ENCODE results near the gene CUX1. TPM values are rescaled to one million over a fixed set of nuclear protein-coding genes. Genes with fewer than 3 reads are reported as not detected.

The CUX1 gene
- total and polyA plus RNA-seq, 2 donors (not counting 1 experiment from before 2014, with no cell fraction given), result 22.7 to 38.1 TPM

DNA sequence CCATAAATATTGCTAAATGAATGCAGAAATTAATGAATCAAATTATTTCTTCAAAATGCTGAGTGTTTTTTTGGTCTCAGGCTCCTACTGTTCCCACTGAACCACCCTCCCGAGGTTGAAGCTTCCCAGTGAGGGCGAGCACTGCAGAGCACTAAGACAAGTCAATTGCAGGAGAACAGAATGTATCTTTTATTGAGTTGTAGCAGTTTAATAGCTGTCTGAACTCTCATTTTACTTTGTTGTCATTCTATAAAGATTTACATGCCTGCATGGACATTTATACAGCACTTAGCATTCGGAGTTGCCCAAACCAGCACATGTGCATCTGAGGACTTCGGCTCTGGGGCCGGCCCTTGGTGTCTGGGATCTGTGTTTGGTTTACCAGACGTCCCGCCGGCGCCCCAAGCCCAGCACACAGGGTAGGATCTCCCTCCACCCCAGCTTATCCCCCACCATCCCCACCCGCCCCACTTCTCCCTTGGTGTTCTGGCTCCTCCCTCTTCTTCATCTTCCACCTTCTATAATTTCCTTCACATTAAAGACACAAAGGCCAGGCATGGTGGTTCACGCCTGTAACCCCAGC is 258.2 kb downstream of the CUX1 start:
- no peaks in the 10 kb centered on the region for H4K20me1 ChIP-seq (ENCODE audit: control insufficient read depth, extremely low read depth, insufficient read depth, low read length)
- H3K4me1 ChIP-seq (ENCODE audit: control insufficient read depth, extremely low read depth, insufficient read depth, low read length), result no peaks in the 10 kb centered on the region
- no peak overlapping the region for H3K4me2 ChIP-seq (ENCODE audit: extremely low read depth, insufficient read depth, low read length)
- no peak overlapping the region for H3K4me3 ChIP-seq (replicated peaks in 1 of 4; ENCODE audit: control extremely low read depth in 1 of 4, insufficient read depth in 1 of 4, low read depth in 3 of 4, low read length in 4 of 4)
- no peaks in the 10 kb centered on the region for H3K27me3 ChIP-seq (ENCODE audit: control insufficient read depth, insufficient read depth, low read length)
- H3K27ac ChIP-seq (ENCODE audit: insufficient read depth, low read length), result no peak overlapping the region
- no peak for DNase-seq (ENCODE audit: low read depth in 2 of 2)
- H3K9ac ChIP-seq (ENCODE audit: insufficient read depth, low read length), result no peak overlapping the region
- TF ChIP-seq CTCF (conservative IDR thresholded peaks at IDR 0.05 in 1 of 2, IDR thresholded peaks at IDR 0.05 in 1 of 2; ENCODE audit: low read depth in 1 of 2, low read length in 2 of 2) (no peak), EZH2 (IDR thresholded peaks at IDR 0.05; ENCODE audit: low read length, missing control alignments) (no peak)
- H3K9me3 ChIP-seq (ENCODE audit: control insufficient read depth, insufficient read depth, low read depth, low read length), result no peaks in the 10 kb centered on the region
- no peaks in the 10 kb centered on the region for H3K79me2 ChIP-seq (ENCODE audit: control insufficient read depth, insufficient read depth, low read length)
- H2AFZ ChIP-seq (ENCODE audit: low read length), result no peak overlapping the region
- H3K36me3 ChIP-seq (ENCODE audit: control insufficient read depth, insufficient read depth, low read length), result peaks cover 2% of the 10 kb centered on the region

GRCh38 chr7:102077081-102077480 is 259.7 kb downstream of the CUX1 start:
- H3K79me2 ChIP-seq (ENCODE audit: control insufficient read depth, insufficient read depth, low read length), result no peaks in the 10 kb centered on the region
- no peak for DNase-seq (ENCODE audit: low read depth in 2 of 2)
- H3K27ac ChIP-seq (ENCODE audit: insufficient read depth, low read length), result no peak overlapping the region
- no peak overlapping the region for H3K4me3 ChIP-seq (replicated peaks in 1 of 4; ENCODE audit: control extremely low read depth in 1 of 4, insufficient read depth in 1 of 4, low read depth in 3 of 4, low read length in 4 of 4)
- TF ChIP-seq EZH2 (IDR thresholded peaks at IDR 0.05; ENCODE audit: low read length, missing control alignments) (no peak), CTCF (conservative IDR thresholded peaks at IDR 0.05 in 1 of 2, IDR thresholded peaks at IDR 0.05 in 1 of 2; ENCODE audit: low read depth in 1 of 2, low read length in 2 of 2) (no peak)
- H3K4me1 ChIP-seq (ENCODE audit: control insufficient read depth, extremely low read depth, insufficient read depth, low read length), result no peaks in the 10 kb centered on the region
- H3K9ac ChIP-seq (ENCODE audit: insufficient read depth, low read length), result no peak overlapping the region
- no peak overlapping the region for H3K4me2 ChIP-seq (ENCODE audit: extremely low read depth, insufficient read depth, low read length)
- H3K27me3 ChIP-seq (ENCODE audit: control insufficient read depth, insufficient read depth, low read length), result no peaks in the 10 kb centered on the region
- H4K20me1 ChIP-seq (ENCODE audit: control insufficient read depth, extremely low read depth, insufficient read depth, low read length), result no peaks in the 10 kb centered on the region
- H3K9me3 ChIP-seq (ENCODE audit: control insufficient read depth, insufficient read depth, low read depth, low read length), result no peaks in the 10 kb centered on the region
- no peak overlapping the region for H2AFZ ChIP-seq (ENCODE audit: low read length)
- H3K36me3 ChIP-seq (ENCODE audit: control insufficient read depth, insufficient read depth, low read length), result no peaks in the 10 kb centered on the region

DNA sequence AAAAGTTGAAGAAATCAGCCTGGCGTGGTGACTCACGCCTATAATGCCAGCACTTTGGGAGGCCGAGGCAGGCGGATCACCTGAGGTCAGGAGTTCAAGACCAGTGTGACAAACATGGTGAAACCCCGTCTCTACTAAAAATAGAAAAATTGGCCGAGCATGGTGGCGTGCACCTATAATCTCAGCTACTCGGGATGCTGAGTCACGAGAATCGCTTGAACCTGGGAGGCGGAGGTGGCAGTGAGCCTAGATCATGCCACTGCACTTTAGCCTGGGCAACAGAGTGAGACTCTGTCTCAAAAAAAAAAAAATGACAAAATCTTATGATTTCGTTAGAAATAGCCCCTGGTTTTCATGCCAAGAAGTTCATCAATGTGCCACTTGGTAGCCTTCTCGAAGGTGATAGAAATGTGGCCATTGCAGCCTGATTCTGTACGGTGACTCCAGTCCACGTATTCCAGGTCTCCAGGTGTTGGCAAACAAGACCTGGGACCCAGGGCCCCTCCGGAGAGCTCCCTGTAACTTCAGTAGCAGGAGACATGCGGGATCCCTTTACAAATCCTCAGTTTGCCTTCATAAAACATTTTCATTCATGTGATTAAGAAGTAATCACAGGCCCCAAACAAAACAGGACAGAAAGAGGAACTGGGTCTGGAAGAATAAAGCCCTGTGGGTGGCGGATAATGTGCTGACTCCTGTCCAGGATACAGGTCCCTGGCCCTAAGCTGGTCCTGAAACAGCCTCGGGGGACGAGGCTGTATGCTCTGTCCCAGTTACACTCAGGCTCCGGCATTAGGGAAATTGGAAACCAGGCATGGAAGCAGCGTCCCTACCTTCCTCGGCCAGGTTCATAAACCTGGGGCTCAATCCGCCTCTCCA is 262.0 kb downstream of the CUX1 start:
- Histone ChIP-seq H4K20me1 (ENCODE audit: control insufficient read depth, extremely low read depth, insufficient read depth, low read length) (no peaks in the 10 kb centered on the region), H3K27ac (ENCODE audit: insufficient read depth, low read length) (no peak overlapping the region), H3K9ac (ENCODE audit: insufficient read depth, low read length) (no peak overlapping the region), H2AFZ (ENCODE audit: low read length) (no peak overlapping the region), H3K4me1 (ENCODE audit: control insufficient read depth, extremely low read depth, insufficient read depth, low read length) (no peaks in the 10 kb centered on the region), H3K36me3 (ENCODE audit: control insufficient read depth, insufficient read depth, low read length) (no peaks in the 10 kb centered on the region), H3K4me3 (replicated peaks in 1 of 4; ENCODE audit: control extremely low read depth in 1 of 4, insufficient read depth in 1 of 4, low read depth in 3 of 4, low read length in 4 of 4) (no peak overlapping the region), H3K4me2 (ENCODE audit: extremely low read depth, insufficient read depth, low read length) (no peak overlapping the region), H3K9me3 (ENCODE audit: control insufficient read depth, insufficient read depth, low read depth, low read length) (no peaks in the 10 kb centered on the region), H3K79me2 (ENCODE audit: control insufficient read depth, insufficient read depth, low read length) (no peaks in the 10 kb centered on the region), H3K27me3 (ENCODE audit: control insufficient read depth, insufficient read depth, low read length) (no peaks in the 10 kb centered on the region)
- DNase-seq (ENCODE audit: low read depth in 2 of 2), result no peak
- TF ChIP-seq EZH2 (IDR thresholded peaks at IDR 0.05; ENCODE audit: low read length, missing control alignments) (no peak), CTCF (conservative IDR thresholded peaks at IDR 0.05 in 1 of 2, IDR thresholded peaks at IDR 0.05 in 1 of 2; ENCODE audit: low read depth in 1 of 2, low read length in 2 of 2) (no peak)

All from fibroblast of lung (primary cell).